Measurements from ENCODE around the gene PPP4R3C. TPM values are rescaled to one million over a fixed set of nuclear protein-coding genes. Genes with fewer than 3 reads are reported as not detected.
"Not testable (repeated sequence)": the region's sequence is repeated elsewhere in the genome, so short reads cannot be mapped to it uniquely, and the experiment has no call there.

The PPP4R3C gene
- total RNA-seq, 4 donors from 2014 or later: not detected

DNA sequence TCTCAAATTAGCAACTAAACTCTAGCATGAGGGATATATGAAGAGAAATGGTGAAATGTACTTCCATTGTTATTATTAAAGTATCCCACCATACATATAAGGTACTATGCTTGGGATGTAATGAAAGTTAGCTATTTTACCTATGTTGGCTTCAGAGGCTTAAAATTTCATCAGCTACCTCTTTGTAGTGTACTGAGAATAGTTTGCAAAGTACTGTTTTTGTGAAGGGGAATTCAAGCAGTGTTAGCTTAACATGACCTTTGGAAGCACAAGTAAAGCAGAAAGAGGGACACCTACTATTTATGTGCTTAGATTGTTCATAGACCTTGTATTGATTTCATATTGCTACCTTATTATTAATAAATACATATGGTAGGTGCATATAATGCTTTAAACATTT is 11.8 kb downstream of the PPP4R3C start:
- Histone ChIP-seq H3K9me3 (no peaks in the 10 kb centered on the region), H3K27me3 (no peaks in the 10 kb centered on the region), H3K4me1 (no peaks in the 10 kb centered on the region), H3K36me3 (no peaks in the 10 kb centered on the region), H3K27ac (no peak overlapping the region), H3K4me3 (no peak overlapping the region)
- no peak for DNase-seq (ENCODE audit: low spot score in 2 of 2)
- TF ChIP-seq, protein P1, sequence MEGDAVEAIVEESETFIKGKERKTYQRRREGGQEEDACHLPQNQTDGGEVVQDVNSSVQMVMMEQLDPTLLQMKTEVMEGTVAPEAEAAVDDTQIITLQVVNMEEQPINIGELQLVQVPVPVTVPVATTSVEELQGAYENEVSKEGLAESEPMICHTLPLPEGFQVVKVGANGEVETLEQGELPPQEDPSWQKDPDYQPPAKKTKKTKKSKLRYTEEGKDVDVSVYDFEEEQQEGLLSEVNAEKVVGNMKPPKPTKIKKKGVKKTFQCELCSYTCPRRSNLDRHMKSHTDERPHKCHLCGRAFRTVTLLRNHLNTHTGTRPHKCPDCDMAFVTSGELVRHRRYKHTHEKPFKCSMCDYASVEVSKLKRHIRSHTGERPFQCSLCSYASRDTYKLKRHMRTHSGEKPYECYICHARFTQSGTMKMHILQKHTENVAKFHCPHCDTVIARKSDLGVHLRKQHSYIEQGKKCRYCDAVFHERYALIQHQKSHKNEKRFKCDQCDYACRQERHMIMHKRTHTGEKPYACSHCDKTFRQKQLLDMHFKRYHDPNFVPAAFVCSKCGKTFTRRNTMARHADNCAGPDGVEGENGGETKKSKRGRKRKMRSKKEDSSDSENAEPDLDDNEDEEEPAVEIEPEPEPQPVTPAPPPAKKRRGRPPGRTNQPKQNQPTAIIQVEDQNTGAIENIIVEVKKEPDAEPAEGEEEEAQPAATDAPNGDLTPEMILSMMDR (IDR thresholded peaks at IDR 0.05): no peak
- TF ChIP-seq EP300 (IDR thresholded peaks at IDR 0.05) (no peak), POLR2A (IDR thresholded peaks at IDR 0.05) (no peak)

GRCh38 chrX:27446423-27446822 is 16.7 kb downstream of the PPP4R3C start:
- no peaks in the 10 kb centered on the region for H3K27me3 ChIP-seq
- DNase-seq (ENCODE audit: low spot score in 2 of 2): no peak
- H3K4me3 ChIP-seq: no peak overlapping the region
- no peaks in the 10 kb centered on the region for H3K36me3 ChIP-seq
- TF ChIP-seq EP300 (IDR thresholded peaks at IDR 0.05): no peak
- H3K4me1 ChIP-seq: no peaks in the 10 kb centered on the region
- H3K27ac ChIP-seq: no peak overlapping the region
- H3K9me3 ChIP-seq: no peaks in the 10 kb centered on the region
- 68 to 100% methylated on average over 1 of the region's 1 CpG for WGBS, 2 donors

GRCh38 chrX:27445438-27445837 is 17.7 kb downstream of the PPP4R3C start:
- no peak for DNase-seq (ENCODE audit: low spot score in 2 of 2)
- TF ChIP-seq, protein P1 (IDR thresholded peaks at IDR 0.05): no peak
- TF ChIP-seq EP300 (IDR thresholded peaks at IDR 0.05) (no peak), POLR2A (IDR thresholded peaks at IDR 0.05) (no peak)
- Histone ChIP-seq H3K4me1 (no peaks in the 10 kb centered on the region), H3K36me3 (no peaks in the 10 kb centered on the region), H3K27me3 (no peaks in the 10 kb centered on the region), H3K4me3 (no peak overlapping the region), H3K27ac (no peak overlapping the region), H3K9me3 (no peaks in the 10 kb centered on the region)
- 68 to 86% methylated on average over 2 of the region's 2 CpGs for WGBS, 2 donors

DNA sequence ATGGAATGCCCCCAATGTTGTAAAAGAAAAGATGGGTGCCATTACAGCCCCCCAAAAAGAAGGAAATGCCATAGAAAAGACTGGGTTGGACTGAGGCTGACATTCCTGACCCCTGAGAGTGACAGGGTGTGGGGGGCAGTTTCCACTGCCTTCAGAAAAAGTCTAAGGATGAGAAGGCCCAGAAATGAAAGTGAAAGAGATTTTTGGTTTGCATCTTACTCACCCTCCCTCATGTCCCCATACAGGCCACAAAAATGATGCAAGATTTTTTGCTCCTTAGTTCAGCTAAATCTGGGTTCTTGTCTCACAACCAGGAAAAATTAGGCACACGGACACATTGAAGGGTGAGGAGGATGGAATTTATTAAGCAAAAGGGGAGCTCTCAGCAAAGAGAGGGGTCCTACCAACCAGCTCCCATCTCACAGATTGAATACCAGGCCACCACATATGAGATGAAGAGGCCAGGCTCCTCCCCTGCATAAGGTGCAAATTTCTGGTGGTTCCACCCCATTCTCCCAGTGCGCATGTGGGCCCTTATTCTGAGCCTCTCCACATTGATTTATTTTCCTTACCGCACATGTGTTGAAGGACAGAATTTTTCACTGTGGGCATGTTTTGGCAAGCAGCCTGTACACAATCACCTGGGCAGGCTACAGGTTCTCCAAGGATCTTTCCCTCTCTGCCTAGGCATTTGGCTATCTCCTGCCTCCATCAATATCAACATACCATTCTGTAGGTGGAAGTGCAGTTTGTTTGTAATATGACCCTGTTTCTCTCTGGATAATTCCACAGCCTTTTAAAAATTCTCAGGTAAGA is 18.8 kb downstream of the PPP4R3C start:
- WGBS, 2 donors: 78 to 88% methylated on average over 3 of the region's 3 CpGs

DNA sequence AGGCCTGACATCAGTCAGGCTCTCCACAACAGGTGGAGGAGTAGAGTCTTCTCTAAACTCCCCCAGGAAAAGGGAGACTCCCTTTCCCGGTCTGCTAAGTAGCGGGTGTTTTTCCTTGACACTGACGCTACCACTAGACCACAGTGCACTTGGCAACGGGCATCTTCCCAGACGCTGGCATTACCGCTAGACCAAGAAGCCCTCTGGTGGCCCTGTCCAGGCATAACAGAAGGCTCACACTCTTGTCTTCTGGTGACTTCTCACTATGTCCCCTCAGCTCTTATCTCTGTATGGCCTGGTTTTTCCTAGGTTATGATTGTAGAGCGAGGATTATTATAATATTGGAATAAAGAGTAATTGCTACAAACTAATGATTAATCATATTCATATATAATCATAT is 20.7 kb downstream of the PPP4R3C start:
- not testable (repeated sequence) for DNase-seq (ENCODE audit: low spot score in 2 of 2)
- WGBS, 2 donors: 86 to 95% methylated on average over 5 to 7 of the region's 7 CpGs

More for the DNA sequence above, 18.8 kb downstream of the PPP4R3C start:
- H3K9me3 ChIP-seq: no peaks in the 10 kb centered on the region
- no peak for DNase-seq (ENCODE audit: low spot score in 2 of 2)
- H3K27me3 ChIP-seq: no peaks in the 10 kb centered on the region
- H3K4me1 ChIP-seq: no peaks in the 10 kb centered on the region
- H3K27ac ChIP-seq: no peak overlapping the region
- H3K36me3 ChIP-seq: no peaks in the 10 kb centered on the region
- no peak overlapping the region for H3K4me3 ChIP-seq
- no peak for TF ChIP-seq EP300 (IDR thresholded peaks at IDR 0.05)
- TF ChIP-seq, protein P1 (IDR thresholded peaks at IDR 0.05): no peak
- no peak for TF ChIP-seq POLR2A (IDR thresholded peaks at IDR 0.05)

DNA sequence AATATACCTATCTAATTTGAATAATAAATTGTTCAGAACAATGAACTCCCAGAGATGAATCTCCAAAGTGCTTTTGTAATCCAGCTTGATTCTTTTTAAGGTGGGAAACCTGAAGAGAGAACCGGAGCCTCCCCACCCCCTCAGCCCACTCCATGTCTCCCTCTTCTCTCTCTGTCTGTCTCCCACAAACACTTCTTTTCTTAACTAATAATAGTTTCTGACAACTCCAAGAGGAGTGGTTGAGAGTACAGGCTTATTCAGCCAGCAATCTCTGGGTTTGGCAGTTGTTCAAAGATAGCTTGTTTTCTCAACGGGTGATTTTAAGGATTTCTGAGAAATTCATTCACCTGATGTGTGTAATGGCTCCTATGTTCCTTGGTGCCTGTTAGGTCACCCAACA is 23.4 kb downstream of the PPP4R3C start:
- TF ChIP-seq, protein P1 (IDR thresholded peaks at IDR 0.05): no peak
- no peak for TF ChIP-seq POLR2A (IDR thresholded peaks at IDR 0.05)
- no peak for TF ChIP-seq EP300 (IDR thresholded peaks at IDR 0.05)

More for the DNA sequence above, 20.7 kb downstream of the PPP4R3C start:
- not testable (repeated sequence) for H3K36me3 ChIP-seq, H3K4me3 ChIP-seq, H3K4me1 ChIP-seq, H3K27me3 ChIP-seq, H3K27ac ChIP-seq, H3K9me3 ChIP-seq

More for the DNA sequence above, 23.4 kb downstream of the PPP4R3C start:
- Histone ChIP-seq H3K4me3 (no peak overlapping the region), H3K27ac (no peak overlapping the region), H3K4me1 (no peaks in the 10 kb centered on the region), H3K36me3 (no peaks in the 10 kb centered on the region), H3K9me3 (no peaks in the 10 kb centered on the region), H3K27me3 (no peaks in the 10 kb centered on the region)
- DNase-seq (ENCODE audit: low spot score in 2 of 2): no peak
- 35 to 49% methylated on average over 2 of the region's 2 CpGs for WGBS, 2 donors
